Measurements from ENCODE around the gene CHST15.
"Not testable (repeated sequence)": the region's sequence is repeated elsewhere in the genome, so short reads cannot be mapped to it uniquely, and the experiment has no call there.

CHST15 gene

DNA sequence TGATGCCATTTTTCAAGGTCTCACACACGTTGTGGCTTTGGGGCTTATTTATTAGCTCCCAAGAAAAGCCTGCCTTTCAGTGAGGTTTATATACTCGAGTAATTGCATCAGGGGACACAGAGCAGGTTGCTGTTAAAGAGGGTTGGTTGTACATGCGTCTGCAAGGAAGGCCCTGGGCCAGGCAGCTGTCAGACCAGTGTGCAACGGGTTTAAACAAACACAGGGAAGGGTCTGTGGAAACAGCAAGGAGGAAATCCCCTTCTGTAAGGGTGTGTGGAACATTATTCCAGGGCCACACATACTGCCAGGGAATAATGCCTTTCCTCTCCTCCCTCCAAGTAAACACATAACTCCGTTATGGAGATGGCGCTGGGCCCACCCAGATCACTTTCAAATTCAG is 1.7 kb upstream of the CHST15 start:
- DNase-seq = no peak
- TF ChIP-seq, protein P1, sequence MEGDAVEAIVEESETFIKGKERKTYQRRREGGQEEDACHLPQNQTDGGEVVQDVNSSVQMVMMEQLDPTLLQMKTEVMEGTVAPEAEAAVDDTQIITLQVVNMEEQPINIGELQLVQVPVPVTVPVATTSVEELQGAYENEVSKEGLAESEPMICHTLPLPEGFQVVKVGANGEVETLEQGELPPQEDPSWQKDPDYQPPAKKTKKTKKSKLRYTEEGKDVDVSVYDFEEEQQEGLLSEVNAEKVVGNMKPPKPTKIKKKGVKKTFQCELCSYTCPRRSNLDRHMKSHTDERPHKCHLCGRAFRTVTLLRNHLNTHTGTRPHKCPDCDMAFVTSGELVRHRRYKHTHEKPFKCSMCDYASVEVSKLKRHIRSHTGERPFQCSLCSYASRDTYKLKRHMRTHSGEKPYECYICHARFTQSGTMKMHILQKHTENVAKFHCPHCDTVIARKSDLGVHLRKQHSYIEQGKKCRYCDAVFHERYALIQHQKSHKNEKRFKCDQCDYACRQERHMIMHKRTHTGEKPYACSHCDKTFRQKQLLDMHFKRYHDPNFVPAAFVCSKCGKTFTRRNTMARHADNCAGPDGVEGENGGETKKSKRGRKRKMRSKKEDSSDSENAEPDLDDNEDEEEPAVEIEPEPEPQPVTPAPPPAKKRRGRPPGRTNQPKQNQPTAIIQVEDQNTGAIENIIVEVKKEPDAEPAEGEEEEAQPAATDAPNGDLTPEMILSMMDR (IDR thresholded peaks at IDR 0.05) = no peak
- H3K27me3 Mint-ChIP-seq (ENCODE audit: low read depth, poor library complexity) = peaks cover 61% of the 10 kb centered on the region
- peaks cover 4% of the 10 kb centered on the region for H3K9me3 Mint-ChIP-seq
- H3K27ac Mint-ChIP-seq = no peak overlapping the region
- H3K4me3 Mint-ChIP-seq = peak overlapping the region; percentile 80
- no peaks in the 10 kb centered on the region for H3K36me3 Mint-ChIP-seq (ENCODE audit: low read depth)
- H3K4me1 Mint-ChIP-seq = peaks cover 34% of the 10 kb centered on the region

GRCh38 chr10:124094419-124094785 is 1.0 kb upstream of the CHST15 start:
- Mint-ChIP-seq H3K4me1 (peaks cover 41% of the 10 kb centered on the region), H3K4me3 (peak overlapping the region; percentile 80), H3K27me3 (ENCODE audit: low read depth, poor library complexity) (peaks cover 60% of the 10 kb centered on the region), H3K36me3 (ENCODE audit: low read depth) (no peaks in the 10 kb centered on the region), H3K9me3 (peaks cover 4% of the 10 kb centered on the region), H3K27ac (no peak overlapping the region)
- DNase-seq = no peak
- TF ChIP-seq, protein P1 (IDR thresholded peaks at IDR 0.05) = no peak

GRCh38 chr10:124093774-124094418 is 498 bp upstream of the CHST15 start:
- peak overlapping the region; percentile 80 for H3K4me3 Mint-ChIP-seq
- H3K36me3 Mint-ChIP-seq (ENCODE audit: low read depth); H3K9me3 Mint-ChIP-seq; H3K27ac Mint-ChIP-seq: not testable (repeated sequence)
- peaks cover 46% of the 10 kb centered on the region for H3K4me1 Mint-ChIP-seq
- DNase-seq = peak; percentile 49
- H3K27me3 Mint-ChIP-seq (ENCODE audit: low read depth, poor library complexity) = peaks cover 59% of the 10 kb centered on the region

- H3K4me1 Mint-ChIP-seq = peaks cover 47% of the 10 kb centered on the region
- no peaks in the 10 kb centered on the region for H3K36me3 Mint-ChIP-seq (ENCODE audit: low read depth)
- H3K4me3 Mint-ChIP-seq = peak overlapping the region; percentile 88
- H3K9me3 Mint-ChIP-seq = peaks cover 4% of the 10 kb centered on the region
- no peak overlapping the region for H3K27ac Mint-ChIP-seq
- DNase-seq = peak; percentile 77
- peaks cover 45% of the 10 kb centered on the region for H3K27me3 Mint-ChIP-seq (ENCODE audit: low read depth, poor library complexity)
- TF ChIP-seq, protein P1 (IDR thresholded peaks at IDR 0.05) = no peak
These were observed 1.0 kb downstream of the CHST15 start for GRCh38 chr10:124092250-124092859.

- Mint-ChIP-seq H3K27ac (no peak overlapping the region), H3K36me3 (ENCODE audit: low read depth) (no peaks in the 10 kb centered on the region), H3K4me3 (peak overlapping the region; percentile 88), H3K9me3 (peaks cover 4% of the 10 kb centered on the region), H3K27me3 (ENCODE audit: low read depth, poor library complexity) (peaks cover 45% of the 10 kb centered on the region), H3K4me1 (peaks cover 47% of the 10 kb centered on the region)
- TF ChIP-seq, protein P1 (IDR thresholded peaks at IDR 0.05) = no peak
- peak; percentile 57 for DNase-seq
These were observed 1.6 kb downstream of the CHST15 start for GRCh38 chr10:124091646-124092249.

- H3K4me3 Mint-ChIP-seq = peak overlapping the region; percentile 82
- peaks cover 54% of the 10 kb centered on the region for H3K4me1 Mint-ChIP-seq
- peaks cover 37% of the 10 kb centered on the region for H3K27me3 Mint-ChIP-seq (ENCODE audit: low read depth, poor library complexity)
- DNase-seq = no peak
- TF ChIP-seq, protein P1 (IDR thresholded peaks at IDR 0.05) = no peak
- no peaks in the 10 kb centered on the region for H3K36me3 Mint-ChIP-seq (ENCODE audit: low read depth)
- no peaks in the 10 kb centered on the region for H3K9me3 Mint-ChIP-seq
- no peak overlapping the region for H3K27ac Mint-ChIP-seq
These were observed 2.7 kb downstream of the CHST15 start for GRCh38 chr10:124090601-124091209.

All from nephron progenitor cell (in vitro differentiated cells).